Dermis microvascular lymphatic vessel endothelial cell (primary cell): ENCODE results near the gene FOXB2. TPM values are rescaled to one million over a fixed set of nuclear protein-coding genes. Genes with fewer than 3 reads are reported as not detected.
"Not testable (repeated sequence)": the region's sequence is repeated elsewhere in the genome, so short reads cannot be mapped to it uniquely, and the experiment has no call there.

ENCODE experiments used
- DNase-seq, 2 donors: peaks; one replicate each; pipeline versions ENCODE4 v3.0.0 to v3.0.0-alpha.2; 2010; ENCODE audit warnings: low read depth in 2 of 2
- total RNA-seq: library from RNA; depleted of rRNA; stranded (reverse); fragments of >200 nt; gene quantifications from 2 replicates; pipeline ENCODE4 v1.2.1, GENCODE V29; 2014

Gene FOXB2
- total RNA-seq, 1 donor from 2014 or later = not detected

DNA sequence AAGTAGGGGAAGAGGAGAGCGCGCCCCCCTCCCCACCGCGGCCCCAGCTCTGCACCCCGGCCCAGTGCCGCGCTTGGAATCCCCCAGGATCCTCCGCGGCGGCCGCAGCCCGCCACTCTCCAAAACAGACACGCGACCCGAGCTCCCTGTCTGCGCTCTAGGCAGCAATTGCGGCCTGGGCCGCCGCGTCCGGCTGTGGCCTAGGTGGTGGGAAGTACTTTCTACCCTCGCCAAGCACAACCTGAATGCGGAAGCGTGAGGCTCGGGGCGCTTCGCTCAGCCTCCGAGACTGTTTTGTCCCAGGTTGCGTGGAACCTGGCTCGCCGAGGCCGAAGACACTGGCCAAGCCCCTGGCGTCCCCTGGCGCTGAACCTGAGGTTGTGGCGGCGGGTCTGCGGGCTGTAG lies 3.3 kb upstream of the FOXB2 start:
- no peak for DNase-seq

DNA sequence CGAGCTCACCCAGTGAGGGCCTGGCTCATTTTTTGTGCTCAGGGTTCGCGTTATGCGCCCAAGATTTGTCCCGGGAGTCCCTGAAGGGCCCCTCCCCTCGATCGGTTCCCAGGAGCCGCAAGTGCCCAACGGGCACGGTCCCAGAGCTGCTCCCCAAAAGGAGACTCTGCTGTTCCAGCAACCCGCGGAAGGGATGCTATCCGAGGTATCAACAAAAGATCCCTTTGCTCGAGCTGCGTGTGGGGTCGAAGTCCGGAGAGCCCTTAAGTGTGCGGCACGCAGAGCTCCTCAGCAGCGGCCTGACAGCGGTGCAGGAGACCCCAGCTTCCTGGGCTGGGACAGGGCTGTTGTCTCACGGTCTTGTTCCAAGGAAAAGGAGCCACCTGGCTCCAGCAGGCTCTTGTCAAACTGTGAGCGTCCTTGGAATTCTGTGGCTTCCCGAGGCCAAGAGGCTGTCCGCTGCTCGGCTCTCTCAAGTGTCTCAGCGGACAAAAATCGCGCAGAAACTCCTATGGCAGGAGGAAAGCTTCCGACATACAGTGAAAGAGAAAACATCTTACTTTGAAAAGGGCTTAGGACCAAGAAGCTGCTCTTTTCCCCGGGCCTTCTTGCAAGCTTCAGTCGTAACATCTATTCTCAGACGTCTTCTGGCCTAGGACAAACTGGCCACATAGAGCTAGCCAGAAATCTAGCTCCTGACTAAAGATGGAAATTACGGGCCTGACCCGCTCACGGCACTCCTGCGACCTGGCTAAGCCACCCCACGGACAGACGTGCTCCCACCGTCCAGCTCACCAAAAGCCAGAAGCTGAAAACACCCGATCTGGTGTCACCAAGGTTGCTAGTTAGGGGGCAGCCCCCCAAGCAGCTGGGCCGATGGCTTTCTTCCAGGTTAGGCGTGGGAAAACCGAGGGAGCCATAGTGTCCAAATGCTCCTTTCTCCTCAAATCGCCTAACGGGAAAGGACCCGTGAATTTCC lies 2.6 kb upstream of the FOXB2 start:
- no peak for DNase-seq

DNA sequence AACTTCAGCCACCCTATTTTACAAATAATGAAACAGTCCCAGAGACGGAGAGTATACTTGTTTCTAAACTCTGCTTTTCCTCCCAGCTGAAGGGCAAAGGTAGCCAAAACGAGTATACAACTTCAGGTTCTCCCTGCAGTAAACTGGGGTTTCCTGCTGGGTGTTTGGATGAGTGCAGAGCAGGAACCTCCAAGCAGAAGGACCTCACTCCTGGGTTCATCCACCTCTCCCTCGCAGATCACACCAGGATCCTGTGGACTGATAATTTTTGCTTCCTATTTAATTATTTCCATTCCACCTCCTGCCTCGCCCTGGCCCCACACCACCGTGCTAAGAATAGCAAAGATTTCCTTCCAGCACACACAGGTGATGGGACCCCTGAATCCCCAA lies 2.0 kb upstream of the FOXB2 start:
- DNase-seq = no peak

DNA sequence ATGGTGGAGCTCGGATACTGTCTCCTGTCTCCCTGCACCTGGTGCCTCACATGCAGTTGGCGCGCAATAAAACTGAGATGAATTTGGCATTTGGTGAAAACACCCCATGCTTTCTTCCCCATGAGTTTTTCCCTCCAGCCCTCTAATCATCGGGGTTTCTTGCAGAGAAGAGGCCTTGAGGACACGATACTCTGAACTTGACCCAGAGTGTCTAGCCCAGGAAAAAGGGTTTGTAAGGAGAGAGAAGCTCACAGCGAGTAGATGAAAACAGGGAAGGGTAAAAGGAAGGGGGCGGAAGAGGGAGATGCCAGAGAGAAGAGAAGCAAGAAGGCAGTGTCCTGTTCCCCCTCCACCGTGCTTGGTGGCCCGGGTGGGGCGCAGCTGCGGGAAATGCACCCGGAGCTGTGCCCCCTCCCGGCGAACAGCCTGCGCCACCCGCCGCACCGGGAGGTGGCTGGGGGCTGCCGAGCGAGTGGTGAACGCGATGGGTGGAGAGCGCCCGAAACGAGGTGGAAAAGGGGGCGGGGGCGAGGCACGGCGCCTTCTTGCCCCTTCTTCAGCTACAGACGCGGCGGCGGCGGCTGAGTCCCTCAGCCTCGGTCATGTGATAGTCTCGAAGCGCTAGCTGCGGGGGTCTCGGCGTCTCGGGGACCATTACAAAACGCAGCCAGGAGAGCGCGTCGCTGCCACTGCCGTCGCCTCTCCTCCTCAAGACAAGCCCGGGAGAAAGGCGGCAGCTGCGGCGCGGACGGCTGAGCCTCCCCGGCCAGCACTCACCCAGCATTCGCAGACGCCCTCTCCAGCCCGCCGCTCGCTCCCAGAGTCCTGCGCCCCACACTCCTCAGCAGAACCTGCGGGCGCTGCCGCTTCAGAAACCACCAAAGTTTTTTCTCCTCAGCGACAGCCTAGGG lies 1.1 kb upstream of the FOXB2 start:
- no peak for DNase-seq

DNA sequence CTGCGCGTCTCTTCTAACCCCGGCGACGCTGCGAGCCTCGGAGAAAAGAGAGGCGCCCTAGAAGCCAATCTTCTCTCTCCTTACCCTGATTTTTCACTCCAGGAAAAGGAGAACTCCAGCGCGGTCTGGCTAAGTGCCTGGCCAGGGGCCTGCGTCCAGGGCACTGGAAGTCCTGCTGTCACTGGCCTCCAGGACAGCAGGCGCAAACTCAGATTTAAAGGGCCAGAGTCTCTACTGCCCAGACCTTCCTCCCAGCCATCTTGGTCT lies 553 bp upstream of the FOXB2 start:
- DNase-seq = no peak

DNA sequence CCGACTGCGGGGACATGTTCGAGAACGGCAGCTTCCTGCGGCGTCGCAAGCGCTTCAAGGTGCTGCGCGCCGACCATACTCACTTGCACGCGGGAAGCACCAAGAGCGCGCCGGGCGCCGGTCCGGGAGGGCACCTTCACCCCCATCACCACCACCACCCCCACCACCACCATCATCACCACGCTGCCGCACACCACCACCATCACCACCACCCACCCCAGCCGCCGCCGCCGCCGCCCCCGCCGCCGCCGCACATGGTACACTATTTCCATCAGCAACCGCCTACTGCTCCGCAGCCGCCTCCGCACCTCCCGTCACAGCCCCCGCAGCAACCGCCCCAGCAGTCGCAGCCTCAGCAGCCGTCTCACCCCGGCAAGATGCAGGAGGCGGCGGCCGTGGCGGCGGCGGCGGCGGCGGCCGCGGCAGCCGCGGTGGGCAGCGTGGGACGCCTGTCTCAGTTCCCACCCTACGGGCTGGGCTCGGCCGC lies 514 bp downstream of the FOXB2 start:
- DNase-seq = no peak

- no peak for DNase-seq
Measured at GRCh38 chr9:77020413-77021290, 1.2 kb downstream of the FOXB2 start.

DNA sequence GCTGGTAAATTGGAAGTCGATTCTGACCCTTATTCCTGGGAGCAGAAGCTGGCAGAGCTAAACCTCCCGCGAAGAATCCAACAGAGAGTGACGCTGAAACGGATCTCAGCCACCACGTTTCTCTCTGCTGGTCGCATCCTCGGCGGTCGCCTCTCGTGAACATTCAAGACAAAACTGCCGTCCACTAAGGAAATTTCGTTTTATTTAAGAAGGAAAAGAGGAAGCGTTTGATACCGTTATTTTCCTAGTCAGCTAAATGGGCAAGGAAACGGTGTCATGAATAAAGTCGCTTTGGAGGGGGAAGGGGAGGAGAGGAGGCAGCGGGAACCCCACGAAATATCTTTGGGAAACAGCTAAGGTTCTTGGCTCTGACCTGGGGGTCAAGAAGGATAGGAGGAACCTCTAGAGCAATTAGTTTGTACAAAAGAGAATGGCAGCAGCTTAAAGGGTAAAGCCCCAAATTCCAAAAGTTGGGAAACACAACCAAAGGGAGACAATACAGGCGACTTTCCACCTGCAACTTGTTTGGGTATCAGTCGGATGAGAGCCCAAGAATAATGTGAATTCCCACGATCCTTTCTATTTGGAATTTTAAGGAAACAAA lies 1.9 kb downstream of the FOXB2 start:
- DNase-seq = no peak

GRCh38 chr9:77021922-77022782 lies 2.7 kb downstream of the FOXB2 start:
- DNase-seq = no peak

DNA sequence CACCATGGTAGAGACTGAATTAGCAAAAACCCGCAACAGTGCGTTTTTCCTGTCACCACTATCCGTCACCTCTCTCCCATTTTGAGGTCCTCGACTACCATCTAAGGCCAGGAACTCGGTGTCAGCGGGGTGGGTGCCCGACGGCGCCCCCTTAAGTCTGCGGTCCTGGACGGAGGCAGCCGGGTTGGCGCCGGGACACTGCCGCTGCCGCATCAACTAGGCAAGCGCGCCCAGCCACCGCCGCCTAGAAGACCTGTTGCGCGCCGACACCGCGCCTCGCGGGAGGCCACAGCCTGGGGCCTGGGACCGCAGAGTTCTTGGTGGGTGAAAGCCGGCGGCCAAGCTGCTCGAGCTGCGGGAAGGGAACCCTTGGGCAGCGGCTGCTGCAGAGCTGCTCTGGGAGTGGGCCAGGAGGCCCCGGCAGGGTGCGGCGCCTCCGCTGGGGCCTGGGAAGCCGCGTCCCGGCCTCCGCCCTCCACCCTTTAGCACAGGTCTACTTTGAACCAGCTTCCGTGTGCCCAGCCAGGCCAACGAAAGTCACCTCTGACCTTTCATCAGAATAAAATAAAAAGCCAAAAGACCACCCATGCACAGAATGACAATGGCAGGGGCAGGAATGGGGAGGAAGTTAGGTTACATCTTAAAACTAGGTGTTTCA lies 3.5 kb downstream of the FOXB2 start:
- no peak for DNase-seq

DNA sequence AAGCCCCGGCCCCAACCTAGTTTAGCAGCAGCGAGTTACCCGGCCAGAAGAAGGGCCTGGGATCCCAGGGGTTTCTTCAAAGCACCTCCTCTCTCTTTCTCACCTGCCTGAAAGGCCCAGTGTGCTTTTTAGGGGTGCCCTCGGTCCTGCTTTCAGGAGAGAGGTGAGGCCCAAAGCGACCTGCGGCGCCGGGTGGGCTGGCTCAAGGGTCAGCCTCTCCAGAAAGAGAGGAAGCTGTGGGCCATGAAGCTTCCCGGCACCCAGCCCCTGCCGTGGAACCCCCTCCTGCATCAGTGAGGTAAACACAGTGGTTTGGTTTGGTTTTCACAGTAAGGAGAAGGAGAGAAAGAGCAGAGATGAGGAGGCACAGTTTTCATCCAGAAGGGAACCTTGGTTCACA lies 4.3 kb downstream of the FOXB2 start:
- no peak for DNase-seq

DNA sequence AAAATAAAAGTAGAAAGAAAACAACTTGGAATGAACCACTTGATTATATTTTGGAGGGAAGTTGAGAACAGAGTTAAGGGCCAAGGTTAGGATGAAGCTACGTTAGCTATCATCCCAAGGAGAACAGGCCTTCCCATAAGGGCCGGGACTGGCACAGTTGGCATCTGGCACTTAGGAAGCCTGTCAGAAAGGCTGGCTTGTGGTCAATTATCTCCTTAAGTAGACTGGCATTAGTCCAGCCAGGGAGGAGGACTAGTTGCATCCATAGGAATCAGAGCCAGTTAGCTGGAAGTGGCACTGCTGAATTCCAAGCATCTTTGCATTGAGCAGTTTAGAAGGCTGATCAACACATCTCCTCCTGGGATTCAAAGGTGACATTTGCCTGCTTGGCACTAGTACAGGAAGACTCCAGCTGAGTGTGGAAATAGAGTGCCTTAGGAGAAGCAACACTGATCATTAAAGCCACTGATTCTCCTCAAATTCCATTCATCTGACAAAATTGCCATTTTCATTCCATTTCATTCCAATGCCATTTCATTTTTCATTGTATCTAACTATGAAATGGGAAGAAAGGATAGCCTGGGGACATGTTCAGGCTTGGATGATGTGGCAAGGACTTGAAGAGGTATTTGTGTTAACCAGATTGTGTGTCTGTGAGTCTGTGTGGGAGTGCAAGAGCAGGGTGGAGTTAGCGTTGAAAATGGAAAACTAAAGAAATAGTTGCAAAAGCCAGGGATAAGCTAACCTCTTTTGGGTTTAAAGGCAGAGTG lies 5.5 kb downstream of the FOXB2 start:
- no peak for DNase-seq

DNA sequence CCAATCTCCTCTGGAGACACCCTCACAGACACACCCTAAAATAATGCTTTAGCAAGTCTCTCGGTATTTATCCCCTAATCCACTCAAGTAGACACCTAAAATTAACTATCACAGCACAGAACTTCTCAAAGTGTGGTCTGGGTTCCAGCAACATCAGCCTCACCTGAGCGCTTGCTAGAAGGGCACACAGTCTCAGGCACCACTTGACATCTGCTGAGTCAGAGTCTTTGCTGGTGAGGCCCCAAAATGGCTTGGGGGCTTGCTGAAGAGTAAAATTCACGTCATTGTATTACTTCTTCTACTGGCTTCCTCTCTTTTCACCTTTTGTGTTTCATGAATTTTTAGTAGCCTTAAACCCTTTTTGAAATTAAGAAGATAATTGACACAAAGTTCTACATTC lies 9.0 kb downstream of the FOXB2 start:
- no peak for DNase-seq

- no peak for DNase-seq
Measured at GRCh38 chr9:77030045-77030444, 10.6 kb downstream of the FOXB2 start.

GRCh38 chr9:77038281-77039036 lies 19.0 kb downstream of the FOXB2 start:
- DNase-seq = no peak

DNA sequence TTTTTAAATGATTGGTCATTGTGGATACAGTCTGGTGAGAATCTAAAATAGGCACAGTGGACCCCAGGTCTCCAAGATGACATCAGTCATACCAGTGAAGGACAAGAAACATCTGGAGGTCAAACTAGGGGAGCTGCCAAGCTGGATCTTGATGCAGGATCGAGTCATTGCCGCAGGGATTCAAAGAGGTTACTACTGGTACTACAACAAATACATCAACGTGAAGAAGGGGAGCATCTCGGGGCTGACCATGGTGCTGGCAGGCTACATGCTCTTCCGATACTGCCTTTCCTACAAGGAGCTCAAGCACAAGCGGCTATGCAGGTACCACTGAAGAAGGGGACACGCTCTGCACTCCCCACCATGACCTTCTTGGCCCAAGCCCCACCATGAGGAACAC lies 20.9 kb downstream of the FOXB2 start:
- no peak for DNase-seq

DNA sequence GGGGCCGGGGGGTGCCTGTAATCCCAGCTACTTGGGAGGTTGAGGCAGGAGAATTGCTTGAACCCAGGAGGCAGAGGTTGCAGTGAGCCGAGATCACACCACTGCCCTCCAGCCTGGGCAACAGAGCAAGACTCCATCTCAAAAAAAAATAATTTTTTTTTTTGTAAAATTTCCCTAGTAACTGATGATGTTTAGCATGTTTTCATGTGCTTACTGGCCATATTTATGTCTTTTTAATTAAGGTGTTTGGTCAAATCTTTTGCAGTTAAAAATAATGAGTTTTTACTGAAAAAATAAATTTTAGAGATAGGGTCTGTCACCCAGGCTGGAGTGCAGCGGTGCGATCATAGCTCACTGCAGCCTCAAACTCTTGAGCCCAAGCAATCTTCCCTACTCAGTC lies 24.3 kb downstream of the FOXB2 start:
- not testable (repeated sequence) for DNase-seq

DNA sequence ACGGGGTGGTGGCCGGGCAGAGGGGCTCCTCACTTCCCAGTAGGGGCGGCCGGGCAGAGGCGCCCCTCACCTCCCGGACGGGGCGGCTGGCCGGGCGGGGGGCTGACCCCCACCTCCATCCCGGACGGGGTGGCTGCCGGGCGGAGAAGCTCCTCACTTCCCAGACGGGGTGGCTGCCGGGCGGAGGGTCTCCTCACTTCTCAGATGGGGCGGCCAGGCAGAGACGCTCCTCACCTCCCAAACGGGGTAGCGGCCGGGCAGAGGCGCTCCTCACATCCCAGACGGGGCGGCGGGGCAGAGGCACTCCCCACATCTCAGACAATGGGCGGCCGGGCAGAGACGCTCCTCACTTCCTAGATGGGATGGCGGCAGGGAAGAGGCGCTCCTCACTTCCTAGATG lies 41.2 kb downstream of the FOXB2 start:
- DNase-seq = not testable (repeated sequence)
